ENCODE results near the gene EIF4A3.

The EIF4A3 gene

GRCh38 chr17:80191192-80191591 is 44.3 kb upstream of the EIF4A3 start:
- ChIA-PET POLR2A (interaction anchor here (1.0 kb wide), 1 partner anchor 9 kb away, joined by 7 read pairs; no protein-coding TSS in a partner anchor), CTCF (interaction anchor here (1.2 to 1.6 kb wide), 7 partner anchors 8 to 91 kb away, joined by 3 to 5 read pairs (median 4); partner anchors contain the start of gene GAA)
- TF ChIP-seq CTCF (IDR thresholded peaks at IDR 0.05; ENCODE audit: control extremely low read depth, extremely low read depth, low read depth, missing control alignments): no peak
- no peak for DNase-seq (ENCODE audit: extremely low spot score)

GRCh38 chr17:80190716-80191115 is 43.8 kb upstream of the EIF4A3 start:
- DNase-seq (ENCODE audit: extremely low spot score): no peak
- POLR2A ChIA-PET: interaction anchor here (1.0 kb wide), 1 partner anchor 10 kb away, joined by 7 read pairs; no protein-coding TSS in a partner anchor
- TF ChIP-seq CTCF (IDR thresholded peaks at IDR 0.05; ENCODE audit: control extremely low read depth, extremely low read depth, low read depth, missing control alignments): no peak
- CTCF ChIA-PET: interaction anchor here (1.2 to 1.6 kb wide), 4 partner anchors 13 to 91 kb away, joined by 3 to 5 read pairs (median 3); no protein-coding TSS in a partner anchor

- DNase-seq (ENCODE audit: extremely low spot score): no peak
- POLR2A ChIA-PET: no interaction called here
- no peak for TF ChIP-seq CTCF (IDR thresholded peaks at IDR 0.05; ENCODE audit: control extremely low read depth, extremely low read depth, low read depth, missing control alignments)
- CTCF ChIA-PET: interaction anchor here (0.9 to 1.9 kb wide), 3 partner anchors 88 to 171 kb away, joined by 3 to 5 read pairs (median 3); partner anchors contain the start of gene GAA
These were observed 42.7 kb upstream of the EIF4A3 start for GRCh38 chr17:80189611-80190010.

DNA sequence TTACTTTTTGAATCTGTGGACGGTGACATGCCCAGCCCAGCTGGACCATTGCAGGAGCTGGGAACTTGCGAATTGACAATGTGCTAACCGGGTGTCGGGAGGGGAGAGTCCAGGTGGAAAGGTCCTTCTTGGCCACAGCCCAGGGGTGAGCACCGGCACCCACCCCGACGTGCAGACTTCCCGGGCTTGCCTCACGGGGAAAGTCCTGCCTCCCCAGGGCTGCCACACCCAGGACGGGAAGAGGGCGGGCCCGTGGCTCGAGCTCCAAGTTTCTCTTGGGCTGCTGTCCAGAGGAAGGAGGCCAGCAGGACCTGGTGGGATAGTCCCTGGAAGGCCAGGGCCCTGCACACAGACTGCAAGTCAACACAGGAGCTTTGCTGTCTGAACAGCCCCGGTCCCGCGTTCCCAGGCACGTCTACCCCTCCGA is 40.6 kb upstream of the EIF4A3 start:
- no peak for TF ChIP-seq CTCF (IDR thresholded peaks at IDR 0.05; ENCODE audit: control extremely low read depth, extremely low read depth, low read depth, missing control alignments)
- CTCF ChIA-PET: interaction anchor here (3.1 kb wide), 1 partner anchor 9 kb away, joined by 9 read pairs; no protein-coding TSS in a partner anchor
- POLR2A ChIA-PET: no interaction called here
- DNase-seq (ENCODE audit: extremely low spot score): no peak

DNA sequence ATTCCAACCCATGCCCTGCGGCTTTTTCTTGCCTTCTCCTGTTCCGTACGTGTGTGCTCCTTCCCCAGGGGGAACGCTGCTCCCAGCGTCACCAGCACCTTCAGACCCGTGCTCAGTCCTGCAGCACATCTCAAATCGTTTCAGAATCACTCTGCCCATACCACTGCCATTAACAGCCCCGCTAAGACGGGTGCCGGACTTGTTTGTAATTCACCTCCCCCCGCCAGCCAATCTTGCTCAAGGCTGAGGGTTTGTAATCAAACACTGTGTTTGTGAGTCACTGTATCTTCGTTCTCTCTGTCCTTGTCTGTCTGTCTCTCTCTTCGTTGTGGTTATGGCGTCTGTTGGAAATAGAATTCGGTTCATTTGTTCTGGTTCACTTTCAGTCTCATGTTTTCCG is 40.2 kb upstream of the EIF4A3 start:
- ChIA-PET POLR2A (no interaction called here), CTCF (interaction anchor here (3.1 kb wide), 1 partner anchor 9 kb away, joined by 9 read pairs; no protein-coding TSS in a partner anchor)
- no peak for DNase-seq (ENCODE audit: extremely low spot score)
- no peak for TF ChIP-seq CTCF (IDR thresholded peaks at IDR 0.05; ENCODE audit: control extremely low read depth, extremely low read depth, low read depth, missing control alignments)

- POLR2A ChIA-PET: no interaction called here
- no peak for TF ChIP-seq CTCF (IDR thresholded peaks at IDR 0.05; ENCODE audit: control extremely low read depth, extremely low read depth, low read depth, missing control alignments)
- no peak for DNase-seq (ENCODE audit: extremely low spot score)
- CTCF ChIA-PET: interaction anchor here (3.1 kb wide), 1 partner anchor 10 kb away, joined by 9 read pairs; no protein-coding TSS in a partner anchor
These were observed 39.0 kb upstream of the EIF4A3 start for GRCh38 chr17:80185968-80186367.
